Right renal cortex interstitium (tissue), 3 donors: Measurements from ENCODE around the gene CACNA1E. TPM values are rescaled to one million over a fixed set of nuclear protein-coding genes. Genes with fewer than 3 reads are reported as not detected.

Experiments used
- DNase-seq, 3 donors: peaks; one replicate each; pipeline ENCODE4 v3.0.0-alpha.2; 2013; ENCODE audit warnings: low read depth in 3 of 3, low spot score in 2 of 3
- polyA plus RNA-seq, 3 donors: library from polyadenylated mRNA; unstranded; fragments of 120-200 nt; gene quantifications; one replicate each; pipeline ENCODE4 v1.2.1, GENCODE V29; 2013; ENCODE audit not compliant: insufficient read length in 3 of 3

Gene CACNA1E
- polyA plus RNA-seq: under 1 TPM; 0.19 to 0.79 (median 0.51) TPM

DNA sequence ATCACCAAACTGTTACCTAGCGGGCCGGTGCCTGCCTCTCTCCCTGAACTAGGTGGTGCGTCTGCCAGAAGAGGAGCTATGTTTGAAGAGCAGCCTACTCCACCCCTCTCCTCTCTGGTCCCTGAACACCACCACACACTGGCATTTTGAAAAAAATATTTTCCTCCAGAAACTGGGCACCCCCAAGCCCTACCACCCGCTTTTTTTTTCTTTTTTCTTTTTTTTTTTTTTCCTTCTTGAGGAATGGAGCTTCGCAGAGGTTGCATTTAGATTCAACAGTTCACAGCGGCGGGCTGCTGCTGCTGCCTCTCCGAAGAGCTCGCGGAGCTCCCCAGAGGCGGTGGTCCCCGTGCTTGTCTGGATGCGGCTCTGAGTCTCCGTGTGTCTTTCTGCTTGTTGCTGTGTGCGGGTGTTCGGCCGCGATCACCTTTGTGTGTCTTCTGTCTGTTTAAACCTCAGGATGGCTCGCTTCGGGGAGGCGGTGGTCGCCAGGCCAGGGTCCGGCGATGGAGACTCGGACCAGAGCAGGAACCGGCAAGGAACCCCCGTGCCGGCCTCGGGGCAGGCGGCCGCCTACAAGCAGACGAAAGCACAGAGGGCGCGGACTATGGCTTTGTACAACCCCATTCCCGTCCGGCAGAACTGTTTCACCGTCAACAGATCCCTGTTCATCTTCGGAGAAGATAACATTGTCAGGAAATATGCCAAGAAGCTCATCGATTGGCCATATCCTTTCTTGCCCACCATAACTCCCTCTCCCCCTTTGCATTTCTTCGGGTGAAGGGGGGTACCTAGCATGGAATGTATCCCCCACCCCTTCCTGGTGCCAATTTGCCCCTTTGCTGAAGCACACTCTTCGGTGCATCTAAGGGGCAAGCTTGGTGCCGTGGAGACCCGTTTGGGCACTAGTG, at the start of gene CACNA1E:
TSS of gene CACNA1E (plus strand) at position 233 of the 911 bp plus-strand sequence. CDS start at position 461, 228 bp downstream.
- DNase-seq: no peak

DNA sequence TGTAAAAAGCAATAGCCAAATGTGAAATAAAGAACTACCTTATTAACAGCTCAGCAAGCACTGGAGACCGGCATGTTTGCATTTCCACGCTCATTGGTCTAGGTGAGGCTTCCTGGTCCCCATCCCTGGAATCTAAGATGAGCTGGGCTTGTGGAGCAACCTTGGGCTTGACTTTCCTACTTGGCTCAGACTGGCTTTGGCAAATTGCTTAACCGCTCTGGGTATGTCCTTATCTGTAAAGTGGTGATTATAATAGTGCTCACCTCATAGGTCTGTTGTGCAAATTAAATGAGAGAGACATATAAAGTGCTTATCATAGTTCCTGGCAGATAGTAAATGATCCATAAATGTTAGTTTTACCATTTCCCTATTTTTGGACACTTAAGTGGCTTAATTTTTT, 49.4 kb upstream of the CACNA1E start:
- DNase-seq: no peak

DNA sequence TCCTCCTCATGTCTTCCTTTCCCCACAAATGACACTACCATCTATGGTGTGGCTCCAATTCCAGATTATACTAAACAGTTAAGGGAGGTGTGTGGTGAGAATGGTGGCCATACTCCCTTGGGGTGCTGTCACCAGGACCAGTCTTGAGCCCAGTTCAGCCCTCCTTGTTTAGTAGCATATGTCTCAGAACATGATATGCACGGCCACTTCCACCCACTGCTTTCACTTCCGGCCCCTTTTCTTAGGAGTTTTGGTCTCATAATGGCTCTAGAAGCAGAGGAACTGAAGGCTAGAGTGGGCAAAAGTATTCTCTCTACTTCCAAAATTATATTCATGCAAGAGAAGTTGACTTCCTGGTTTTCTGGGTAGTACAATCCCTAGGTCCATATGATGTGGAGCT, 45.3 kb upstream of the CACNA1E start:
- no peak for DNase-seq

DNA sequence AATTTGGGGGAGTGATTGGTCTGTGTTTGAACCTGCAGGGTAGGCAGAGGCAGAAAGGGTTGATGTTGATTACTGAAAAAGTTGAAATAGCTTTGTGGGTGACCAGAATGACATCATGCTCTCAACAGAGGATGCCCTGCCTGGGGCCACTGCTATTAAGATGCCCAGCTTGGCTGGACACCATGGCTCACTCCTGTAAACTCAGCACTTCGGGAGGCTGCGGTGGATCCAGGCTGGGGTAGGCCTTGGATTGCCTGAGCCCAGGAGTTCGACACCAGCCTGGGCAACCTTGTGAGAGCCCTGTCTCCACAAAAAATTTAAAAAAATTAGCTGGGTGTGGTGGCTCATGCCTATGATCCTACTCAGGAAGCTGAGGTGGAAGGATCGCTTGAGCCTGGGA, 42.8 kb upstream of the CACNA1E start:
- no peak for DNase-seq

DNA sequence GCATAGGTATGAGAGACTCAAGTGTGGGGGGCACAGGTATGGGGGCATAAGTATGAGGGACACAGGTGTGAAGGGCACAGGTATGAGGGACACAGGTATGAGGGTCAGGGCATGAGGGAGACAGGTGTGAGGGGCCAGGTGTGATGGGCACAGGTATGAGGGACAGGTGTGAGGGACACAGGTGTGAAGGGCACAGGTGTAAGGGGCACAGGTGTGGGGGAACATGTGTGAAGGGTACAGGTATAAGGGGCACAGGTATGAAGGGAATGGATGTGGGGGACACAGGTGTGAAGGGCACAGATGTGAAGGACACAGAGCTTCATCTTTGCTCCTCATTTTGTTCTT, 41.2 kb upstream of the CACNA1E start:
- DNase-seq: no peak

DNA sequence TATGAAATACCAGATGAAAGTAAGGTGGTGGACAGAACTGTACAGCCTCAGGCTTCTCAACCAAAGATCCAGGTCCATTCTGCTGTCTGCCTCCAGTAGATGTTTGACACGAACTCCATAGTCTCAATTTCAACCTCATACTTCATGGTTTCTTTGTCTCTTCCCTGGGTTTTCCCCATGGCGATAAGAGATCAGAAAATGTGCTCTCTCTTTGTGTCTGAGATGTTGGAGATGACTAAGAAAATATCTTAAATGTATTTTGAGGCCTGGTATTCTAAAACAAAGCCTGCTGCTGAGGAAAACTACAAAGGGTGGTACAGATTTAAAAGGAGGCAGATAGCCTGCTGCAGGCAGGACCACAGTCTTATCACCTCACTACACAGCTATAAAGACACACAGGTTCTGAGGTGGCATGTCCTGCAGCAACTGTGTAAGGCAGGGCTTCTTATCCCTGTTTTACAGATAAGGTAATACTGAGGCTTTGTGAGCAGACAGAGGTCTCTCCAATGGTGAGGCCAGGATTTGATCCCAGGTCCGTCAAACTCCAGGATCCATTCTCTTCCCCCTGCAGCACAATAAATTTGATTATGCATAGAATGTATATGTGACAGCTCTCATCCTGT, 40.0 kb upstream of the CACNA1E start:
- no peak for DNase-seq

DNA sequence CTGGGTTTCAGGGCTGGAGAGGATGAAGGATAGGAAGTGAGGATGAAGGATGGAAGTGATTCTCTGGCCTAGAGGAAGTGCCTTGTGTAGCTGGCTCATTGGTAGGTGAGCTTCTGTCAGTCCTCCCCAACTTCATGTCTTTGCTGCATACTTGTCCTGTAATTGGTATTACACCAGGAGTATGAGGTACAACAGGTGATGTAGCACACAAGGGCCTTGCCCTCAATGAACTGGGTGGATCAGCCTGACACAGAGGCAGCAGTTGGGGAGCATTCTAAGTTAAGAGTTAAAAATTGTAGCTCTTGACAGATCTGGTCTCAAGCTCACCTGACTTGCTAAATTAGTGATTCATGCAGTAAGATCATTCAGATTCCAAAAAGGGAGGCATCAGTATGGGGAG, 37.9 kb upstream of the CACNA1E start:
- DNase-seq: no peak

DNA sequence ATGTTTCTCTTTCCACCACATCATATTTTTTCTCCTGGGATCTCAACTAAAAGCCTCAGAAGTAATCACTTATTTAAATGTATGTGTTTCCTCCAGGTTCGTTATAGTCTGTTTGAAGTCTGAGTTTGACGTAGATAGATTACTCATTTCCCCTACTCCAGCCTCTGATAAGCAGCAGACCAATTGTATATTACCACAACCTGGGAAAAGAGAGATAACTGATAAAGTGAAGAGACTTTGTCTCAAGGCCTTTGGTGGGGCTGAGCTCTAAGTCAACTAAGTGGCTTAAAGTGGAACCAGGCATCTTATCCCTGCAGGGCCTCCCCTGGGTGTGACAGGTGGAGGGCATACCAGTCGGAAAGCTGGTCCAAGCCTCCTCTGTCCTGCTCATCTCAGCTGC, 34.9 kb upstream of the CACNA1E start:
- no peak for DNase-seq

DNA sequence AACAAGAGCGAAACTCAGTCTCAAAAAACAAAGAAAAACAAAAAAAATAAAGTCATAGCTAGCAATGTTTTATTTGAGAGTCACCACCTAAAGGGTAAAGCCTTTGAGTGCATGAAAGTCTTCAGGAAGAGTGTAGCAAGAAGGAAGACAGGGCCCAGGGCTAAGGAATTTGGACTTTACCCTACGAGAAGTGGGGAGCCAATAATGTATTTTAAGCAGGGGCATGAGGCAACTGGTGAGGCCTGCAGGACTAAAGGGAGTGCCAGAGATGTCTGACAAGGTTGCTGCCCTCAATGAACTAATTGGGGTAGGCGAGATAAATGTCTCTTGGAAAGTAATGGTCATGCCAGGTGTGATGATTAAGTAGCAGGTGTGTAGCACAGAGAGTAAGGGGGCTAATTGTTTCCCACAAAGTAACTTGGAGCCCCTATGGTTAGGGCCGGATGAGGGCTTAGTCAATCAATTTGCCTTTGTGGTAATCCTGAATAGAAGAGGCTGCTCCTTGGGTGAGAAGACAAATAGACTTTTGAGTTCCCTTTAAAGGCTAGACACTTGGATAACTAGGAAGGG, 31.6 kb upstream of the CACNA1E start:
- DNase-seq: no peak

DNA sequence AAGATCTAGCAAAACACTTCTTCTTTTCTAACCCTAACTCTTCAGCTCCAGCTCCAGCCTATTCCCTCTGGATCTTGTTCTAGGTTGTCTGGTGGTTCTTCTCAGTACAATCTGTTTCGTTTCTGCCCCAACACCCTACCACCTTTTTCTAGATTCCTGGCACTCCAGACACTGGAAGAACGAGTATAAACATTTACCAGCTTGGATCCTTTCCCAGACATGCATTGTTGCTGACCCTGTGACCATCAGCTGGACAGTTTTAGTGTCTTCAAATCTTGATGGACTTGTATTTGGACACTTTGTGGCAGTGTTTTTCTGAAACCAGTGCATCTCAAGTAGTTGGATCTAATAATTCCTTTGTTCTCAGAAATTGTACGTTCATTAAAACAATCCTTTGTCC, 30.6 kb upstream of the CACNA1E start:
- no peak for DNase-seq

DNA sequence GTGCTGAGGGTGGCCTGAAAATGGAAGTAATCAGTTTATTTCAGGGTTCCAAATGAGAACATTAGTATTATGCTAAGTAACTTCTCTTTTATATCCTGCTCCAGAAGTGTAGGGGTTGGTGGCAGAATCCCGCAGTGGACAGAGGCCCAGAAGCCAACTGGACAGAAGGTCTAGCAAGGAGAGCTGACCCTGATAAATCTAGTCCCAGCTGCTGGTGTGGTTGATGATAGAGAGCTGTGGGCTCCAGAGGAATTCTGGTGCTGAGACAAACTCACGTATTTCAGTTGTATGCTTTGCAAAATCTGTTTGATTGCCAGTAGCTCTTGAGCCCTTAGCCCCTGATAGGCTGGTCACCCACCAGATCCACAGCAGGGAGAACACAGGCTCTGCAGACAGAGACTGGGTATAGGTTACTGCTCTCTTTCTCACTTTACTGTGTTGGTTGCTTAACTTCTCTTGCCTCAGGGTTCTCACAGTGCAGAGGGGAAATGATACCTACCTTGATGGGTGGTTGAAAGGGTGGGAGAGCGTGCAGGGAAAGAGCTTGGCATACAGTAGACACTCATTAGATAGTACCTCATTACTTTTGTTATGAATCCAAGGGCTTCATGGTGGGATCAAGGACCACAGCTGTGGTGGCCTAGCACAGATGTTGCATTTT, 29.6 kb upstream of the CACNA1E start:
- no peak for DNase-seq

DNA sequence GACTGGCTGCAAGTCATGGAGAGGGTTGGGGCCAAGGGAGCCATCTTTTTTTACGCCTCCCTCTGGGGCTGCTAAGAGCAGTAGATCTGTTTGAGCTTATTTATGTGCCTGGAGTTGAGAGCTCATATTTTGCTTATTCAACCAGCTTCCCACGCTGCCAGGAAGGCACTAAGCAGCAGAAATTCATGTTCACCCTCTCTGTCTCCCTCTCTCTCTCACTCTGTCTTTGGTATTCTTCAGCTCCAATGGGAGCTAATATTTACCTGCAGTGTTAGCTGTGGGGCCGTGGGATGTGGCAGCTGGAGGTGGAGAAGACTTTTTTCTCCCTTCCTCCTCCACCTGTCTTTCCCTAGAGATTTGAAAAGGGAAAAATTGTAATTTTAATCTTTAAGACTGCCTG, 26.8 kb upstream of the CACNA1E start:
- DNase-seq: no peak

DNA sequence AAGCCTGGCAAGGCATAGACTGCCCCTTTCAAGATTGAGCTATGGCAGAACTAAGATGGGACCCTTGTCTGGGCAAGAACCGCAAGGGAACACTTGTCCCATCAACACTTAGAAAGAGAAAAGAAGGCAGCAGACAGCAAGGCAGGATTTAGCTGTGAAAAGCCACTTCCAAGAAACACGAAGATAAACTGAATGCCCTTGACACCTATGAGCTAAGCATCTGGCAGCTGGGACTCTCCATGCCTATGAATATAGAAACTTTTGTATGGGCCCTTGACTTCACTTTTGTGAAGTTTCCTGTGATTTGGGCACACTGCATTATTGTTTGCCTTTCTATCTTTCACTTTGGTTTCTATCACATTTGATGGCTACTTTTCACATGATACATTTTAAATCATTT, 24.9 kb upstream of the CACNA1E start:
- DNase-seq: no peak

DNA sequence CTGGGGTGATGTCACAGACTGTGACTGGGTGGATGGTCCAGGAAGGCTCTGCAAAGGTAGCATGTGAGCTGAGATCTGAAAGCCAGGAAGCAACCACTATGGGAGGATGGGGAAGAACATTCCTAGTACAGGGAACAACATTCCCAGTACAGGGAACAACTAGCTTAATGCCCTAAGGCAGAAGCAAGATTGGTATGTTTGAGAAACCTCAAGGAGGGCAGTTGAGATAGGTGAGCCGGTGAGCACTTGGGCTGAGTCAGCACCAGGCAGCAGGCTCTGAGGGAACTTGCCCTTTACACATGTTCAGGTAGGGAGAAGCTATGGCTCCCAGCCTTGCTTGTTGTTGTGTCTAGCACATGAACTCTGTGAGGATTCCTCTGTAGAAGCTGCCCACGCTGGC, 24.2 kb upstream of the CACNA1E start:
- DNase-seq: no peak

DNA sequence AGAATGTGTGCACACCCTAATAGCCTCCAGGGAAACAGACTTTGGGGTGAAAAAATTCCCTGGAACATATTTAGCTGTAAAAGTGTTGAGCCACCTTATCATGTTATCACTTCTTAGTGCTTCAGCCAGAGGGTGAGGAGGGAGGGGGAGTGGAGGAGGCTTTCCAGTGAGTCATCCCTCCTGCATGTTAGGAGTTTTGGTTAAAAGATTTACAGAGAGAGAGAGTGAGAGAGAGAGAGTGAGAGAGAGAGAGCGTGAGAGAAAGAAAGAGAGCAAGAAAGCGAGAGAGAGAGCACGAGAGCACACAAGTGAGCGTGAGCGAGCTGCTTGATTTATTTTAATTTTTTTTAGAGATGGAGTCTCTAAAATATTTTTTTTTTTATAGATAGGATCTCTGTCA, 13.5 kb upstream of the CACNA1E start:
- DNase-seq: no peak

DNA sequence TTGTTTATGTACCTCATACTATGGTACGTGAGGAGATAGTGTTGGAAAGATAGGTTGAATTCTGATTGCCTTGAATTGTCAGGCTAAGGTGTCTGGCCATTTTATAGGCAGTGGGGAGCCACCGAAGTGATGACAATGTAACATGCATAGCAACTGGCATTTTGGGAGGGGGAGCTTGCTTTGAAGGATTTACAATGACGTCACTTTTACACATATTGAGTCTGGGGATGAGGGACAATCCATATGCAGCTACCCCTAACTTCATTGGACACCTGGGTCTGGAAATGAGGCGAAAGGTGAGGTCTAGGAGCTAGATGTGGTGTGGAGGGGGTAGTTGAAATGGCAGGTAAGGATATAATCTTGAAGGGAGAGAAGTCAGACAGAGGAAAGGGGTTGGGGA, 7.7 kb upstream of the CACNA1E start:
- DNase-seq: no peak

DNA sequence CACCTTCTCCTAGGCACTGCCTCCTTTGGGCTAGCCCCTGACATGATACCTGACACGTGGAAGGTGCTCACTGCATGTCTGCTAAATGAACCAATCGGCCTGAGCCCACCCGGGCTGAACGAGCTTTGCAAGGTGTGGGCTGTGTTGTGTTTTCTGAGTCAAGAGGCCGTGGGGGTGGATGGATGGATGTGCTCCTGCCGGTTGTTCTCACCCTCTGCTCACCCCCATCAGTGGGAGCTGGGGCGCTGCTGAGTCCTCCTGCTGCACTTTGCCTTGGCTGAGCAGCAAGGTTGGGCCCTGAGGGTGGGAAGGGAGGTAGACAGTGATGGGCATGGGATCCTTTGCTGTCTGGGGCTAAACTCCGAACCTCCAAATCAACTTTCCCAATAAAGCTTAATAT, 6.7 kb upstream of the CACNA1E start:
- no peak for DNase-seq

DNA sequence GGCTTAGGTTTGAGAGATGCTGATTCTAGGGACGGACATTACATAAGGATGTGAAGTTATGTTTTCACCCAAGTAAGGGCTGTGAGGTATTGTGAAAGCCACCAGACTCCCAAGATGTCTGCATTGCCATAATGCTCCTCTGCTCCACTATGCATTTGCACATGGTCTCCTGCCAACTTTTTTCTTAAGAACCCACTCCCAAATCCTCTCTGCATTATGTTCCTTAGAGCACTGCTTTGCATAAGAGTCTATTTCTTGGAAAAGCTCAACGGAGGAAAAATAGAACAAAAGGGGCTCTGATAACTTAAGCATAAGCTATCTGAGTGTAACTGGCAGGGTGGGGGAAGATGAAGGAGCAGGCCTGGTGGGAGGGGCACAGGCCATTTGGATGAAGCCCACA, 5.0 kb upstream of the CACNA1E start:
- no peak for DNase-seq

DNA sequence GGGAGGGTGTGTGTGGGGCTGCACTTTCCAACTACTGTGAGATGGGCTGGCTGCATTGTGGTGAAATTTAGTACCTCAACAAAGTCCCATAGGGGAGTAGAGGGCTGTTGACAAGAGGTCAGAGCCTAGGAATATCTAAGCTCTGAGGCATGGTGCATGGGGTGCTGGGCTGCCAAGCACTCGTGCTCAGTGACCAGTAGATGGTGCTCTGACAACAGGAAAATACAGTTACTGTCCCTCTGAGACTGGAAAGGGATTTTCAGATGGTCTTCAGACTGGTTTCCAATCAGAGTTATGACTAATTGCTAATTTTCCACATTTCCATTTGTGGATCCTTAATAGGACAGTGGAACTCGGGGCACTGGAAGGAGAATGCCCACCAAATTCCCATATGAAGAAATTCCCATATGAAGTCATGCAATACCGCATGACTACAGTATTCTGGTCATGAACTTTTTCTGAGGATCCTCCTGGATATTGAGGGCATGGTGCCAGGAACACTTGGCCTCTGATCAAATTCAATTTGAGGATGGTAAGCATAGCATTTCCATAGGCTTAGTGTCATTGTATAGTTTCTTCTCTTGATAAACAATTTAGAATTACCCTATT, 4.1 kb upstream of the CACNA1E start:
- peak in 1 of 3 donors; percentile 44 for DNase-seq

DNA sequence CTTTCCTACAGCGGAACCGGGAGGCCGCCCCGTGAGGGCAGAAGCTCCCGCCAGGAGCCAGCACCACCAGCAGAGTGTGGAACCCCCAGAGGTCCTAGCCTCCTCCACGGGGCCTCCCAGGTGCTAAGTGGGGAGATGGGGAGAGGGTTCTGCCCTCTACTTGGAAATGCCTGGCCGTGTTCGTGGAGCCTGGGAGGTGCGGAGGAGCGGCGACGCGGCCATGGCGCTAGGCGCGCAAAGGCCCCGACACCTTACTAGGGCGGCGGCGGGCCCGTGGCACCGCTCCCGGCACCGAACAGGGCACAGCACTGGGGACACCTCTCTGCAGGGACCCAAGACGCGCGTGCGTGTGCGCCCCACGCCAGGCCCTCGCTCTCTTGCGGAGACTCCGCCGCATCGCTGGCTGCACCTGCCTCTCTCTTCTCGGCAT, 1.3 kb upstream of the CACNA1E start:
- no peak for DNase-seq
